Measurements from ENCODE around the gene CAPN1. TPM values are rescaled to one million over a fixed set of nuclear protein-coding genes. Genes with fewer than 3 reads are reported as not detected.

CAPN1 gene
- total and polyA plus RNA-seq, 9 of the 15 experiments (the other 6 are each of a cell fraction or from before 2014, with no cell fraction given), result 3.5 to 199 (median 61.6) TPM

DNA sequence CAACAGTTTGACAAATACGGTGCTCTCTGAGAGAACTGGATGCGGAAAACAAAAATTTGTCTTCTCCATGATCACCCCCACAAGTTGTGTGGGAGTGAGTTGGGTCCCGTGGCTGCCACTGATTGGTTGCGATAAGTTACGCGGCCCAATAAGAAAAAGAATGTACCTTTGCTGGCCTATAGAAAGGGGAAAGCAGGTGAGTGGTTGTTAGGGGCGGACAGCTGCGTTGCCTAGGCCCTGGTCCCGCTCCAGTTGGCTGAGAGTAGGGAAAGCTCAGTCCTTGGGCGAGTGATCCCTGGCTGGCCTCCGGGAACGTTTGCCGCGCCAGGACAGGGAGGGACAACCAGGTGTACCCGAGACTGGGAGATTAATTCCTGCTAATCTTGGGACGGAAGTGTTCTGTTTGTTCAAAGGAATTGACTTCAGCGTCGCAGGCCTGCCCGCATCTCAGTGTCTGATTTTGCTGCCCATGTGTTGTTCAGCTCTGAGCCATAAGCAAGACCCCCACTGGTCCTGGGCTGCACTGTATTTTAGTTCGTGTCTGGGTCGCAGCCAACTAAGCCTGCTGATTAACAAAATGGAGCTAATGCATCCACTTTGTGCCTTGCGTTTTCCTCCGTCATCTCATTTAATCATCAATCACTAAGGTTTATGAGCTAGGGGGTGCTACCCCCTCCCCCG is 46.6 kb upstream of the CAPN1 start (continued):
- TF ChIP-seq CXXC5 (CRISPR knock-in tag; IDR thresholded peaks at IDR 0.05) (no peak), HIVEP1 (CRISPR knock-in tag; IDR thresholded peaks at IDR 0.05) (no peak), ZNF282 (CRISPR knock-in tag; IDR thresholded peaks at IDR 0.05) (no peak), JUNB (CRISPR knock-in tag; conservative IDR thresholded peaks at IDR 0.05) (no peak), ZSCAN29 (IDR thresholded peaks at IDR 0.05) (no peak), RBM25 (IDR thresholded peaks at IDR 0.05; ENCODE audit: low read depth, low read length, severe bottlenecking) (peak; percentile 89), FUS (optimal IDR thresholded peaks at IDR 0.05; ENCODE audit: low read depth, low read length) (no peak), ZC3H8 (IDR thresholded peaks at IDR 0.05) (no peak), SMARCE1 (IDR thresholded peaks at IDR 0.05) (no peak; the same call in 1 of the 2 replicates), GABPB2 (CRISPR knock-in tag; conservative IDR thresholded peaks at IDR 0.05) (no peak)
- TF ChIP-seq, protein P1, sequence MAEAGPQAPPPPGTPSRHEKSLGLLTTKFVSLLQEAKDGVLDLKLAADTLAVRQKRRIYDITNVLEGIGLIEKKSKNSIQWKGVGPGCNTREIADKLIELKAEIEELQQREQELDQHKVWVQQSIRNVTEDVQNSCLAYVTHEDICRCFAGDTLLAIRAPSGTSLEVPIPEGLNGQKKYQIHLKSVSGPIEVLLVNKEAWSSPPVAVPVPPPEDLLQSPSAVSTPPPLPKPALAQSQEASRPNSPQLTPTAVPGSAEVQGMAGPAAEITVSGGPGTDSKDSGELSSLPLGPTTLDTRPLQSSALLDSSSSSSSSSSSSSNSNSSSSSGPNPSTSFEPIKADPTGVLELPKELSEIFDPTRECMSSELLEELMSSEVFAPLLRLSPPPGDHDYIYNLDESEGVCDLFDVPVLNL (CRISPR knock-in tag; IDR thresholded peaks at IDR 0.05; ENCODE audit: low read depth), result no peak
- TF ChIP-seq, protein P2, sequence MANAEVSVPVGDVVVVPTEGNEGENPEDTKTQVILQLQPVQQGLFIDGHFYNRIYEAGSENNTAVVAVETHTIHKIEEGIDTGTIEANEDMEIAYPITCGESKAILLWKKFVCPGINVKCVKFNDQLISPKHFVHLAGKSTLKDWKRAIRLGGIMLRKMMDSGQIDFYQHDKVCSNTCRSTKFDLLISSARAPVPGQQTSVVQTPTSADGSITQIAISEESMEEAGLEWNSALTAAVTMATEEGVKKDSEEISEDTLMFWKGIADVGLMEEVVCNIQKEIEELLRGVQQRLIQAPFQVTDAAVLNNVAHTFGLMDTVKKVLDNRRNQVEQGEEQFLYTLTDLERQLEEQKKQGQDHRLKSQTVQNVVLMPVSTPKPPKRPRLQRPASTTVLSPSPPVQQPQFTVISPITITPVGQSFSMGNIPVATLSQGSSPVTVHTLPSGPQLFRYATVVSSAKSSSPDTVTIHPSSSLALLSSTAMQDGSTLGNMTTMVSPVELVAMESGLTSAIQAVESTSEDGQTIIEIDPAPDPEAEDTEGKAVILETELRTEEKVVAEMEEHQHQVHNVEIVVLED (CRISPR knock-in tag; IDR thresholded peaks at IDR 0.05), result no peak
- TF ChIP-seq, protein P3, sequence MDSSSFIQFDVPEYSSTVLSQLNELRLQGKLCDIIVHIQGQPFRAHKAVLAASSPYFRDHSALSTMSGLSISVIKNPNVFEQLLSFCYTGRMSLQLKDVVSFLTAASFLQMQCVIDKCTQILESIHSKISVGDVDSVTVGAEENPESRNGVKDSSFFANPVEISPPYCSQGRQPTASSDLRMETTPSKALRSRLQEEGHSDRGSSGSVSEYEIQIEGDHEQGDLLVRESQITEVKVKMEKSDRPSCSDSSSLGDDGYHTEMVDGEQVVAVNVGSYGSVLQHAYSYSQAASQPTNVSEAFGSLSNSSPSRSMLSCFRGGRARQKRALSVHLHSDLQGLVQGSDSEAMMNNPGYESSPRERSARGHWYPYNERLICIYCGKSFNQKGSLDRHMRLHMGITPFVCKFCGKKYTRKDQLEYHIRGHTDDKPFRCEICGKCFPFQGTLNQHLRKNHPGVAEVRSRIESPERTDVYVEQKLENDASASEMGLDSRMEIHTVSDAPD (CRISPR knock-in tag; IDR thresholded peaks at IDR 0.05), result no peak
- TF ChIP-seq, protein P4, sequence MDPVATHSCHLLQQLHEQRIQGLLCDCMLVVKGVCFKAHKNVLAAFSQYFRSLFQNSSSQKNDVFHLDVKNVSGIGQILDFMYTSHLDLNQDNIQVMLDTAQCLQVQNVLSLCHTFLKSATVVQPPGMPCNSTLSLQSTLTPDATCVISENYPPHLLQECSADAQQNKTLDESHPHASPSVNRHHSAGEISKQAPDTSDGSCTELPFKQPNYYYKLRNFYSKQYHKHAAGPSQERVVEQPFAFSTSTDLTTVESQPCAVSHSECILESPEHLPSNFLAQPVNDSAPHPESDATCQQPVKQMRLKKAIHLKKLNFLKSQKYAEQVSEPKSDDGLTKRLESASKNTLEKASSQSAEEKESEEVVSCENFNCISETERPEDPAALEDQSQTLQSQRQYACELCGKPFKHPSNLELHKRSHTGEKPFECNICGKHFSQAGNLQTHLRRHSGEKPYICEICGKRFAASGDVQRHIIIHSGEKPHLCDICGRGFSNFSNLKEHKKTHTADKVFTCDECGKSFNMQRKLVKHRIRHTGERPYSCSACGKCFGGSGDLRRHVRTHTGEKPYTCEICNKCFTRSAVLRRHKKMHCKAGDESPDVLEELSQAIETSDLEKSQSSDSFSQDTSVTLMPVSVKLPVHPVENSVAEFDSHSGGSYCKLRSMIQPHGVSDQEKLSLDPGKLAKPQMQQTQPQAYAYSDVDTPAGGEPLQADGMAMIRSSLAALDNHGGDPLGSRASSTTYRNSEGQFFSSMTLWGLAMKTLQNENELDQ (CRISPR knock-in tag; IDR thresholded peaks at IDR 0.05; ENCODE audit: borderline replicate concordance), result no peak
- TF ChIP-seq, protein P5, sequence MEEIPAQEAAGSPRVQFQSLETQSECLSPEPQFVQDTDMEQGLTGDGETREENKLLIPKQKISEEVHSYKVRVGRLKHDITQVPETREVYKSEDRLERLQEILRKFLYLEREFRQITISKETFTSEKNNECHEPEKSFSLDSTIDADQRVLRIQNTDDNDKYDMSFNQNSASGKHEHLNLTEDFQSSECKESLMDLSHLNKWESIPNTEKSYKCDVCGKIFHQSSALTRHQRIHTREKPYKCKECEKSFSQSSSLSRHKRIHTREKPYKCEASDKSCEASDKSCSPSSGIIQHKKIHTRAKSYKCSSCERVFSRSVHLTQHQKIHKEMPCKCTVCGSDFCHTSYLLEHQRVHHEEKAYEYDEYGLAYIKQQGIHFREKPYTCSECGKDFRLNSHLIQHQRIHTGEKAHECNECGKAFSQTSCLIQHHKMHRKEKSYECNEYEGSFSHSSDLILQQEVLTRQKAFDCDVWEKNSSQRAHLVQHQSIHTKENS (CRISPR knock-in tag; IDR thresholded peaks at IDR 0.05), result no peak
- TF ChIP-seq, protein P6, sequence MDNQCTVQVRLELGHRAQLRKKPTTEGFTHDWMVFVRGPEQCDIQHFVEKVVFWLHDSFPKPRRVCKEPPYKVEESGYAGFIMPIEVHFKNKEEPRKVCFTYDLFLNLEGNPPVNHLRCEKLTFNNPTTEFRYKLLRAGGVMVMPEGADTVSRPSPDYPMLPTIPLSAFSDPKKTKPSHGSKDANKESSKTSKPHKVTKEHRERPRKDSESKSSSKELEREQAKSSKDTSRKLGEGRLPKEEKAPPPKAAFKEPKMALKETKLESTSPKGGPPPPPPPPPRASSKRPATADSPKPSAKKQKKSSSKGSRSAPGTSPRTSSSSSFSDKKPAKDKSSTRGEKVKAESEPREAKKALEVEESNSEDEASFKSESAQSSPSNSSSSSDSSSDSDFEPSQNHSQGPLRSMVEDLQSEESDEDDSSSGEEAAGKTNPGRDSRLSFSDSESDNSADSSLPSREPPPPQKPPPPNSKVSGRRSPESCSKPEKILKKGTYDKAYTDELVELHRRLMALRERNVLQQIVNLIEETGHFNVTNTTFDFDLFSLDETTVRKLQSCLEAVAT (IDR thresholded peaks at IDR 0.05), result no peak
- TF ChIP-seq, protein P7, sequence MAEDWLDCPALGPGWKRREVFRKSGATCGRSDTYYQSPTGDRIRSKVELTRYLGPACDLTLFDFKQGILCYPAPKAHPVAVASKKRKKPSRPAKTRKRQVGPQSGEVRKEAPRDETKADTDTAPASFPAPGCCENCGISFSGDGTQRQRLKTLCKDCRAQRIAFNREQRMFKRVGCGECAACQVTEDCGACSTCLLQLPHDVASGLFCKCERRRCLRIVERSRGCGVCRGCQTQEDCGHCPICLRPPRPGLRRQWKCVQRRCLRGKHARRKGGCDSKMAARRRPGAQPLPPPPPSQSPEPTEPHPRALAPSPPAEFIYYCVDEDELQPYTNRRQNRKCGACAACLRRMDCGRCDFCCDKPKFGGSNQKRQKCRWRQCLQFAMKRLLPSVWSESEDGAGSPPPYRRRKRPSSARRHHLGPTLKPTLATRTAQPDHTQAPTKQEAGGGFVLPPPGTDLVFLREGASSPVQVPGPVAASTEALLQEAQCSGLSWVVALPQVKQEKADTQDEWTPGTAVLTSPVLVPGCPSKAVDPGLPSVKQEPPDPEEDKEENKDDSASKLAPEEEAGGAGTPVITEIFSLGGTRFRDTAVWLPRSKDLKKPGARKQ (CRISPR knock-in tag; IDR thresholded peaks at IDR 0.05), result no peak

Measured in K562 (cell line).